Activated CD4-positive, alpha-beta T cell treated with anti-CD3 and anti-CD28 coated beads, Interleukin-2, Interleukin-6, amounts not matched to agents 100 ng/mL and 50 ng/mL, durations not matched to agents 16 hours and 8 hours (primary cell): ENCODE data around the gene HTT.

Source experiments
- DNase-seq: peaks from one replicate; pipeline ENCODE4 v3.0.0-alpha.2; 2020

Gene HTT

GRCh38 chr4:3223956-3224748 is 149.7 kb downstream of the HTT start:
- no peak for DNase-seq

GRCh38 chr4:3225071-3225850 is 150.8 kb downstream of the HTT start:
- DNase-seq = no peak

- DNase-seq = no peak
Measured at GRCh38 chr4:3225936-3226335, 151.5 kb downstream of the HTT start.

DNA sequence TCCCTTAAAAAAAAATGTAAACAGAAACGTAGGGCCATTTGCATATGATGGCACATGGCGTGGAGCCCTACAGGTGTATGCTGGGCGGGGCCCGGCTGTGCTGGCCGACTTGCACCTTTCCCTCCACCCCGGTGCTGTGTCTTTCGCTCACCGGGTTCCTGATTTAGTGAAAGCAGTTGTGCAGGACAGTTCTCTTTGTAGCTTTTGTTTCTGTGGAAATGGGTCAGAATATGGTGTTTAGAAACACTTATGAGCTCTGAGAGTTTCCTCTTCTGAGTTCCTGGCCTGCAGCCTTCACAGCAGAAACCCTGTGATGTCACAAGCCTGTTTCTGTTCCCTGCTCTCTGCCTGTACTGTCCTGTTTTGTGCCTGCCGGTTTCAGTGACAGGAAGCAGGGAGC is 152.0 kb downstream of the HTT start:
- no peak for DNase-seq

- no peak for DNase-seq
Measured at GRCh38 chr4:3226944-3227343, 152.5 kb downstream of the HTT start.

- DNase-seq = no peak
Measured at GRCh38 chr4:3227878-3228675, 153.6 kb downstream of the HTT start.

GRCh38 chr4:3228881-3229280 is 154.4 kb downstream of the HTT start:
- no peak for DNase-seq

DNA sequence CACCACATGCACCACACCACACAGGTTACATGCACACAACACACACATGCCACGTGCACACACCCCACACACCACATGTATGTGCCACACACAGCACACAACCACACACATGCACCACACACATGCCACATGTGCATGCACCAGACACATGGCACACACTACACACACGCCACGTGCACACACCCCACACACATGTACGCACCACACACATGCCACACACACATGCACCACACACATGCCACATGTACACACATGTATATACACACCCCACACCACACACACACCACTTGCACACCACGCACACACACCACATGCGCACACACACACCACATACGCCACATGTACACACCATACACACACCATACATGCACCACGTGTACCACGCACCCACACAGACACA is 154.8 kb downstream of the HTT start:
- no peak for DNase-seq

DNA sequence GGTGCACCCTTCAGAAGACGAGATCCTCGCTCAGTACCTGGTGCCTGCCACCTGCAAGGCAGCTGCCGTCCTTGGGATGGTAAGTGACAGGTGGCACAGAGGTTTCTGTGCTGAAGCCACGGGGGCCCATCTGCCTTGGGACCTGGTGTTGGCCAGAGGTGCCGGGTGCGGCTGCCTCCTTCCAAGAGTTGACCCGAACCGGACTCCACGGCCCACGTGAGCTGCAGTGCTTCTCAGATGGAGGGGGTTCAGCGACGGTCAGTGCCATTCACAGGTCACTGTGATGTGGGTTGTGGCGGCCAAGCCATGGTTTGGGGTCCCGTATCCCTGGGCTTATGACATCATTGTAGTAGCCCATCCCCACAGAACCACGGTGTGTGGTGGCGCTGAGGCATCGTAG is 155.5 kb downstream of the HTT start:
- DNase-seq = no peak

- DNase-seq = no peak
Measured at GRCh38 chr4:3231471-3231870, 157.0 kb downstream of the HTT start.

DNA sequence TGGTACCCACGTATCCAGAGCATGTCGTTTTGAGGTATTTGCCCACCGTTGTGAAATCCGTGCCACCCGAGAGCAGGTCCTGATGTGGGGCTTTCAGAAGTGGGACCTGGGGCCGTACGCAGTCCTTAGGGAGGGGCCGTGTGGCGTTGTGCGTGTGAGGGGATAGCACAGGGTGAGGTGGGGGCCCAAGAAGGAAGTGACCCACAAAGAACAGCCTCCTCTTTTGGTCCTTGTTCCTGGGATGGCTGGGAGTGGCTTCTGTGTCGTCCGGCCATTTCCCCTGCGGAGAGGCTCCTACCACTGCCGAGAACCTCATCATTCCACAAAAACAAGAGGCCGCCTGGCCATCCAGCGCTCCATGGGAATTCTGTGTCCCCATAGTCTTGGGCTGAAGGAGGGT is 157.5 kb downstream of the HTT start:
- DNase-seq = no peak

- no peak for DNase-seq
Measured at GRCh38 chr4:3232871-3233271, 158.4 kb downstream of the HTT start.

DNA sequence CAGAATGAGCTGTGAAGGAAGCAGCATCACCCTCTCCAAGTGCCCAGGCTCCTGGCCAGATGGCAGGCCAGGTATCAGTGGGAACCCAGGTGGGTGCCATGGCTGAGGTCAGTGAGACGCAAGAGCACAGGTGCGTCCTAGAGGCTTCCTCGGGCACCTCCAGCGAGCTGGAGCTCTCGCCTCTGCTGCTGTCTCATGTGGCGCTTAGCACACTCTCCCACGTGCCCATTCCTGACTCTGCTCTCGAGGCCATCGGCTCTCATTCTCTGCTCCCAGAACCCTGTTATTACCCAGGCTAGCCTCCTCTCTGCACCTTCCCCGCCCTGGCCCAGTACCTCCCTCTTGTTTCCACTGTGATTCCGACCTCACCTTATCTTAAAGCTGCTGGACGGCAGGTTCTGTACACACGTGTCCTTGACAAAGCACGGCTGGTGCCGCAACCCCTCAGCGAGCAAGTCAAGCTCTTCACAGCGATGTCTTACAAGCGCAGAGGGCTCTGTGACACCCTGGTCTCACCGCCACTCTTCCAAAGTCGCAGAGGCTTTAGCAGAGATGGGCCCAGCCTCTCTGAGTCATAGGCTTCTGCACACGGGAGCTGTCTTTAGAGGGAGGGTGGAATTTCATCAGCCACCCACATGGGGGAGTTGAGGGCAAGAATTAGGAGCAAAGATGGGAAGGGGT is 159.1 kb downstream of the HTT start:
- DNase-seq = no peak

DNA sequence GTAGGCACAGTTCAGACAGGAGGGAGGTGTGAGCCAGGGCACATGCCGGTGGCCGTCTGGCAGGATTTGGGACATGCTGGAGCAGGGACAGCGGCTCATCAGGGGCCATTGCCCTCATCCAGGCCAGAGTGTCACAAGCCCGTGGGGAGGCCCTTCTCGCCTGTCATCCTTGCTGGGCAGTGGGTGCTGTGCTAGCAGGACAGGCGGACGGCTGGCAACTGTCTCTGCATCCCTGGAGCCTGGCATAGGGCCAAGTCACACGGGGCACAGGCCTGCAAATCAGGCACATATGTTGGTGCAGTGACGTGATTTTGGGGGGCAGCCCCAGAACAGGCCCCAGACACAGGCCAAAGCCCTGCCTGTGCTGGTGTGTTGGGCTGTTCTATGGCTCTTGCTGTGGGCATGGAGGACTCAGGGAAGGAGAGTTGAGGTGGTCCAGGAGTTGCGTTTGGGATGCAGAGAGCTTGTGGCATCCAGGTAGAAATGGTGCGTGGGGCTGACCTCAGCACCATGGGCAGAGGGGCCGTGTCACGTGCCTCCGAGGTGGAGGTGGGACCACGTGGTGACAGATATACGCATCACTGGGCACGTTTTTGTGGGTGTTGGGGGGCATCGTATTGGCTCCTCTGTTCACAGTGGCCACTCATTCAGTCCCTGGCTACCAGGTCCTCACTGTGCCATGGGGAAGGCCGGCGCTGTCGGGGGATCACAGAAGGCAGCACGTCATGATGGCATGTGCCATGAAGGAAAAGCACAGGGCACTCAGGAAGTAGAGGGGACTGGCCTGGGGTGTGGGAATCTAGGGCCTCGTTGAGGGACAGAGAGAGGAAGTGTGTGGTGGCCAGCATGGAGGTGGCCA is 159.9 kb downstream of the HTT start:
- no peak for DNase-seq

DNA sequence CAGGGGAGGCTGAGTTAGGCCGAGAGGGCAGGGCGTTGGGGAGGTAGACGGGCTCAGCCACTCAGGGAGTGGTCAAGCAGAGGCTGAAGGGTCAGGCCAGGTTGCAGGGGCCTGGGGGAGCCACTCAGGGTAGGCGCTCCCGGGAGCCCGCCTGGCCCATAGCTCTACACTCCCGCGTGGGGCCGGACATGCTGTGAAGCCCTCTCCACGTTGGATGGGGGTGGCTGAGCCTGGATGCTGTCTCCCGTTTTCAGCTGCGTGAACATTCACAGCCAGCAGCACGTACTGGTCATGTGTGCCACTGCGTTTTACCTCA is 160.5 kb downstream of the HTT start:
- DNase-seq = no peak

DNA sequence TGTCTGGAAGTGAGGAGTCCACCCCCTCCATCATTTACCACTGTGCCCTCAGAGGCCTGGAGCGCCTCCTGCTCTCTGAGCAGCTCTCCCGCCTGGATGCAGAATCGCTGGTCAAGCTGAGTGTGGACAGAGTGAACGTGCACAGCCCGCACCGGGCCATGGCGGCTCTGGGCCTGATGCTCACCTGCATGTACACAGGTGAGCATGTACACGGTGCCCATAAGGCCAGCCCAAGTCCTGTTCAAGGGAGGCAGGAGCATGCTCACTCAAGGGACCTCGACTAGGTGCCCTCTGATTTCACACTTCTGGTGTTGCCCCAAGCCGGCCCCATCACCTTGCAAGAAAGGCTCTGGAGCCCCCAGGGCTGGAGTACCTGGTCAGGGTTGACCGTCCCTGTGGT is 161.1 kb downstream of the HTT start:
- no peak for DNase-seq

DNA sequence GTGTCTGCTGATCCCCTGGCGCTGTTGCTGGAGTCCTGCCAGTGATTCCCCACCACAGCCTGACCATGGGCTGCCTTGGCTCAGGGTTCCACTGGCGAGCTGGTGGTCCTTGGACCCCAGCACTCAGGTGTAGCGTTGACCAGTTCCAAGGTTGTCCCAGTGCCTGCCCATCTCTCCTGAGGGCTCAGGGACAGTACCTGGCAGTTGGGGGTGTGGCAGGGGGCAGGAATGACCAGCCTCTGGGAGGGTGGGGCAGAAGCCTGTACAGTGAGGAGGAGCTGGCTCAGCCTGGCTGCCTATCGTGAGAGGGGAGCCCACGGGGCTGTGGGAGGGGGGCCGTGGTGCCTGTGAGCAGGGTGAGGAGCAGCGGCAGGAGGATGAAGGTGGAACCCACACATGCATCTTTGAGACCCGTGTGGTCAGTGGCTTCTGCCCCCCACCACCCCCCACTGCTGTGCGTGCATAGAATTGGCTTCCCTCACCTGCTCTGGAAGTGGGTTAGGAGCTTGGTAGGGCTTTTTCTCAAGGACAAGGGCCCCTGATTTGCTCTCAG is 161.9 kb downstream of the HTT start:
- DNase-seq = no peak

DNA sequence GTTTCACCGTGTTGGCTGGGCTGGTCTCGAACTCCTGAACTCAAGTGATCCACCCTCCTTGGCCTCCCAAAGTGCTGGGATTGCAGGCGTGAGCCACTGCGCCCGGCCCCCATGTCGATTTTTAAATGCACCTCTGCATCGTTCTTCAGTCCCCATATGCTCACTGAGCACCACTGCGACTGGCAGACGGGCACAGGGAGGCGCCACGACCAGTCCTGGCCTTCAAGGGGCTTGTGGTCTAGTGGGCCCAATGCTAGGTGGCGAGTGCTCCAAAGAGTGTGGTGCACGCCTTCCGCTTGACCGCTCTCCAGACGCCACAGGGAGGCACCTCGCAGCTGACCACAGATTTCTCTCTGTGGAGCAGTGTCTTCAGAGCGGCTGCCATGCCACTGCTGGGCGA is 162.8 kb downstream of the HTT start:
- DNase-seq = no peak

- DNase-seq = no peak
Measured at GRCh38 chr4:3237712-3238560, 163.5 kb downstream of the HTT start.

- DNase-seq = no peak
Measured at GRCh38 chr4:3238721-3239120, 164.2 kb downstream of the HTT start.

- DNase-seq = no peak
Measured at GRCh38 chr4:3239303-3239702, 164.8 kb downstream of the HTT start.
